GM12878 (cell line): Measurements from ENCODE around the gene GALNT17. TPM values are rescaled to one million over a fixed set of nuclear protein-coding genes. Genes with fewer than 3 reads are reported as not detected.

Source experiments
- ATAC-seq: fragments of 200-7000 bp; cut with Tn5 transposase; 3 replicates; pipeline ENCODE4 v1.9.1; 2020; ENCODE audit warnings: mild to moderate bottlenecking, moderate library complexity
- BruUV-seq: library from RNA; stranded (reverse); fragments of 400-500 nt; replicated peaks from 2 replicates; lab custom pipeline; 2021; lab: Mats Ljungman, UMichigan
- CTCF ChIA-PET: fragments of 300-600 bp; sonication (Branson Sonifier 250); formaldehyde crosslinking; extraction: SDS; loops from one replicate; lab custom pipeline; 2021; ENCODE audit warnings: inconsistent platforms; lab: Yijun Ruan, JAX
- POLR2A ChIA-PET: fragments of 350-600 bp; formaldehyde crosslinking; extraction: SDS; loops from one replicate; lab custom pipeline; 2021; ENCODE audit warnings: inconsistent platforms; lab: Charles Lee
- RAD21 ChIA-PET: fragments of 300-600 bp; sonication (Branson Sonifier 250); formaldehyde crosslinking; loops from one replicate; lab custom pipeline; 2023; ENCODE audit warnings: antibody characterized with exemption; ENCODE audit not compliant: unreplicated experiment; lab: Charles Lee
- SMC1A ChIA-PET: fragments of 300-600 bp; sonication (Branson Sonifier 250); formaldehyde crosslinking; loops from one replicate; lab custom pipeline; 2023; ENCODE audit not compliant: unreplicated experiment, uncharacterized antibody; lab: Charles Lee
- DNase-seq: peaks from one replicate; pipeline ENCODE4 v3.0.0-alpha.2; 2011; ENCODE audit warnings: low read depth, low spot score
- FAIRE-seq: peaks from 3 replicates; lab custom pipeline; 2011; peaks lifted over from hg19 to GRCh38; lab: Jason Lieb, UNC
- H2AFZ ChIP-seq: 2 replicates; pipeline ENCODE4 v1.6.0; 2011; ENCODE audit warnings: low read depth, low read length, control low read depth; ENCODE audit not compliant: control insufficient read depth
- H3K27ac ChIP-seq: 2 replicates; pipeline ENCODE4 v1.5.1; 2011; ENCODE audit warnings: control low read depth; ENCODE audit not compliant: control insufficient read depth, insufficient read depth
- H3K27me3 ChIP-seq, 2 experiments: replicated peaks in 1 of 2; 2 replicates each; pipeline versions ENCODE4 v1.6.0 to v1.6.1; 2011; ENCODE audit warnings: low read length in 1 of 2; ENCODE audit not compliant: control insufficient read depth in 2 of 2, insufficient read depth in 2 of 2
- H3K36me3 ChIP-seq, 2 experiments: 2 replicates each; pipeline ENCODE4 v1.5.1; 2011; ENCODE audit warnings: low read length in 1 of 2; ENCODE audit not compliant: control insufficient read depth in 2 of 2, insufficient read depth in 2 of 2
- H3K4me1 ChIP-seq: 2 replicates; pipeline ENCODE4 v1.6.1; 2011; ENCODE audit warnings: mild to moderate bottlenecking, low read length, moderate library complexity, mixed read lengths; ENCODE audit not compliant: control insufficient read depth, insufficient read depth
- H3K4me2 ChIP-seq: 2 replicates; pipeline ENCODE4 v1.6.0; 2011; ENCODE audit warnings: control low read depth; ENCODE audit not compliant: control insufficient read depth, insufficient read depth
- H3K4me3 ChIP-seq: fragments of 200-600 bp; sonication (generic); 2 replicates; pipeline ENCODE4 v1.5.1; 2016
- H3K79me2 ChIP-seq: 2 replicates; pipeline ENCODE4 v1.6.0; 2011; ENCODE audit warnings: low read length; ENCODE audit not compliant: control insufficient read depth, insufficient read depth
- H3K9ac ChIP-seq: 2 replicates; pipeline ENCODE4 v1.8.0; 2011; ENCODE audit warnings: low read length, control low read depth, mixed read lengths; ENCODE audit not compliant: control insufficient read depth, insufficient read depth
- H3K9me3 ChIP-seq: replicated peaks from 3 replicates; pipeline ENCODE4 v1.5.1; 2011; ENCODE audit warnings: mild to moderate bottlenecking, low read length; ENCODE audit not compliant: control insufficient read depth, insufficient read depth
- H4K20me1 ChIP-seq: 2 replicates; pipeline ENCODE4 v1.6.0; 2011; ENCODE audit not compliant: control insufficient read depth, insufficient read depth
- ASH2L ChIP-seq: fragments of 300-600, 200-600 bp; sonication (generic); IDR thresholded peaks from 2 replicates; pipeline ENCODE4 v1.6.1; 2017; ENCODE audit warnings: low read depth, mild to moderate bottlenecking, borderline replicate concordance
- BACH1 ChIP-seq: fragments of 450-650 bp; IDR thresholded peaks from 2 replicates; pipeline ENCODE4 v1.6.1; 2017; ENCODE audit warnings: mild to moderate bottlenecking, borderline replicate concordance
- BMI1 ChIP-seq: fragments of 450-650 bp; IDR thresholded peaks from 2 replicates; pipeline ENCODE4 v1.6.1; 2016; ENCODE audit warnings: mild to moderate bottlenecking, moderate library complexity, borderline replicate concordance
- CBX5 ChIP-seq: sonication (generic); IDR thresholded peaks from 2 replicates; pipeline ENCODE4 v1.6.1; 2016; ENCODE audit warnings: low read depth, moderate library complexity, mild to moderate bottlenecking, inconsistent platforms
- GATAD2B ChIP-seq: fragments of 450-650 bp; conservative IDR thresholded peaks from 2 replicates; pipeline ENCODE4 v1.6.1; 2017; ENCODE audit warnings: low read depth, mild to moderate bottlenecking, moderate library complexity
- HDAC2 ChIP-seq: fragments of 200-600 bp; sonication (generic); IDR thresholded peaks from 2 replicates; pipeline ENCODE4 v1.6.1; 2017
- KDM1A ChIP-seq: fragments of 200-600 bp; sonication (generic); IDR thresholded peaks from 2 replicates; pipeline ENCODE4 v1.6.1; 2016; ENCODE audit warnings: borderline replicate concordance
- MEF2A ChIP-seq: IDR thresholded peaks from 2 replicates; pipeline ENCODE4 v1.6.1; 2011; ENCODE audit warnings: low read depth, mild to moderate bottlenecking, low read length, moderate library complexity; ENCODE audit not compliant: insufficient read depth
- MTA2 ChIP-seq: fragments of 450-650 bp; IDR thresholded peaks from 2 replicates; pipeline ENCODE4 v1.6.1; 2016; ENCODE audit warnings: low read depth, mild to moderate bottlenecking, moderate library complexity
- POLR2A ChIP-seq: IDR thresholded peaks from 2 replicates; pipeline ENCODE4 v1.6.1; 2011; ENCODE audit warnings: low read depth, mild to moderate bottlenecking, low read length
- POU2F2 ChIP-seq: IDR thresholded peaks from 3 replicates; pipeline ENCODE4 v1.6.1; 2011; ENCODE audit warnings: low read depth, mild to moderate bottlenecking, low read length, borderline replicate concordance
- STAT3 ChIP-seq: IDR thresholded peaks from 2 replicates; pipeline ENCODE4 v1.6.1; 2011; ENCODE audit warnings: low read depth, low read length, improper control_type of control experiment
- ZNF24 ChIP-seq: fragments of 450-650 bp; IDR thresholded peaks from 2 replicates; pipeline ENCODE4 v1.6.1; 2017; ENCODE audit warnings: antibody characterized with exemption, mild to moderate bottlenecking
- ZNF274 ChIP-seq: IDR thresholded peaks from one replicate; pipeline ENCODE4 v1.8.0; 2011; ENCODE audit not compliant: insufficient read length, insufficient read depth
- WGBS: methylation state at CpG from one replicate; pipeline ENCODE4 v1.1.6; 2016; ENCODE audit warnings: low lambda C conversion rate; ENCODE audit not compliant: insufficient replicate concordance, insufficient coverage; ENCODE audit errors: missing lambda C conversion rate; 5-methylcytosine and 5-hydroxymethylcytosine counted together
- in situ Hi-C: fragments of 300-500 bp; cut with MboI; formaldehyde crosslinking; loops from 9 replicates; pipeline ENCODE4 v1.14.3; 2018; ENCODE audit warnings: mixed read lengths
- intact Hi-C: fragments of 100-400 bp; cut with micrococcal nuclease; formaldehyde crosslinking; loops from one replicate; pipeline ENCODE4 v1.14.2; 2022; ENCODE audit not compliant: unreplicated experiment
- polyA plus RNA-seq, 11 experiments: library from polyadenylated mRNA; depleted of rRNA in 4 of 11; unstranded in 6 of 11; stranded (reverse) in 5 of 11; fragments of >200 nt; fragmentation: Nextera tagmentation in 4 of 11; fragmentation: Illumina TruSeq in 1 of 11; extraction: Ambion mirVana in 4 of 11; extraction: Trizol in 1 of 11; gene quantifications; 1 replicate in 1 of 11; 2 replicates in 10 of 11; pipeline versions ENCODE4 v1.2.1 to v1.2.3, GENCODE V29; 2011 to 2016; ENCODE audit warnings: inconsistent platforms in 2 of 11, missing spikeins in 2 of 11, low read depth in 1 of 11
- total RNA-seq, 4 experiments: library from RNA; depleted of rRNA in 3 of 4; stranded (reverse); fragments of >200 nt in 3 of 4; fragmentation: Illumina TruSeq in 1 of 4; extraction: Trizol in 1 of 4; gene quantifications; 2 replicates each; pipeline versions ENCODE4 v1.2.1 to v1.2.3, GENCODE V29; 2013 to 2021
- TF ChIP-seq, protein P1 (sequence below): fragments of 450-650 bp; formaldehyde crosslinking; IDR thresholded peaks from 2 replicates; pipeline ENCODE4 v1.5.0; 2022; ENCODE audit warnings: mild to moderate bottlenecking, missing genetic modification characterization
- TF ChIP-seq, protein P2 (sequence below): IDR thresholded peaks from 2 replicates; pipeline ENCODE4 v1.6.1; 2012; ENCODE audit warnings: improper control_type of control experiment, low read depth, low read length; ENCODE audit not compliant: insufficient replicate concordance
- TF ChIP-seq, protein P3 (sequence below): fragments of 450-650 bp; IDR thresholded peaks from 2 replicates; pipeline ENCODE4 v1.6.1; 2017; ENCODE audit warnings: low read depth, mild to moderate bottlenecking, moderate library complexity

Gene GALNT17
- total and polyA plus RNA-seq, 10 of the 15 experiments (the other 5 are each of a cell fraction or from before 2014, with no cell fraction given): 0.12 to 0.15 TPM; not detected in 8

DNA sequence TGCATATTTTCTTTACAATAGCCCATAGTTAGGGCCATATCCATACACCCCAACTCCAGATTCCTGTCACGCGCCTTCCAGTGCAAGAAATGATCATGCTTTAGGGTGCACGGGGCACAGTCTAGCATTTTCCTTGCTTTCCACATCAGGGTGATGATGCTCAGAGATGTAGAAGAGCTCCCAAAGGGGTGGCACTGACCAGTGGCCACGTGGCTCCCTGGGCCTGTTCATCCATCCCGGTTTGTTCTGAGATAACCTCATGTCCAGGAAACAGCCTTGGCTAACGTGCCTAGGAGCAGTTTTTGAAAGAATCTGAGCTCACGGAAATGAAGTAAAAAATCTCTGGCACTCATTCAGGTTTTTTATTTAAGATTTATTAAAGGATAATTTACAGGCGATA is 139.3 kb downstream of the GALNT17 start:
- RAD21 ChIA-PET: no interaction called here
- no peak overlapping the region for H2AFZ ChIP-seq
- DNase-seq (no peak), ATAC-seq (no peak), FAIRE-seq (no peak)
- H3K27me3 ChIP-seq: no peaks in the 10 kb centered on the region
- POLR2A ChIA-PET: interaction anchor here (0.6 kb wide), 1 partner anchor 1180 kb away, joined by 4 read pairs; no protein-coding TSS in a partner anchor
- H3K9ac ChIP-seq: no peak overlapping the region
- no peaks in the 10 kb centered on the region; the same call in 2 of the 3 replicates for H3K9me3 ChIP-seq
- no peaks in the 10 kb centered on the region for H4K20me1 ChIP-seq
- SMC1A ChIA-PET: no interaction called here
- 45% methylated on average over 8 of the region's 8 CpGs for WGBS
- in situ Hi-C loops: no loop called here
- no peaks in the 10 kb centered on the region for H3K36me3 ChIP-seq
- no peak overlapping the region for H3K27ac ChIP-seq
- H3K4me3 ChIP-seq: no peak overlapping the region
- H3K79me2 ChIP-seq: no peaks in the 10 kb centered on the region
- no peaks in the 10 kb centered on the region for H3K4me1 ChIP-seq
- no peak overlapping the region for H3K4me2 ChIP-seq
- CTCF ChIA-PET: no interaction called here
- intact Hi-C loops: no loop called here
- BruUV-seq: no TSS peak
- TF ChIP-seq GATAD2B: no peak
- no peak for TF ChIP-seq MTA2
- no peak for TF ChIP-seq POU2F2
- TF ChIP-seq HDAC2: no peak
- TF ChIP-seq, protein P1, sequence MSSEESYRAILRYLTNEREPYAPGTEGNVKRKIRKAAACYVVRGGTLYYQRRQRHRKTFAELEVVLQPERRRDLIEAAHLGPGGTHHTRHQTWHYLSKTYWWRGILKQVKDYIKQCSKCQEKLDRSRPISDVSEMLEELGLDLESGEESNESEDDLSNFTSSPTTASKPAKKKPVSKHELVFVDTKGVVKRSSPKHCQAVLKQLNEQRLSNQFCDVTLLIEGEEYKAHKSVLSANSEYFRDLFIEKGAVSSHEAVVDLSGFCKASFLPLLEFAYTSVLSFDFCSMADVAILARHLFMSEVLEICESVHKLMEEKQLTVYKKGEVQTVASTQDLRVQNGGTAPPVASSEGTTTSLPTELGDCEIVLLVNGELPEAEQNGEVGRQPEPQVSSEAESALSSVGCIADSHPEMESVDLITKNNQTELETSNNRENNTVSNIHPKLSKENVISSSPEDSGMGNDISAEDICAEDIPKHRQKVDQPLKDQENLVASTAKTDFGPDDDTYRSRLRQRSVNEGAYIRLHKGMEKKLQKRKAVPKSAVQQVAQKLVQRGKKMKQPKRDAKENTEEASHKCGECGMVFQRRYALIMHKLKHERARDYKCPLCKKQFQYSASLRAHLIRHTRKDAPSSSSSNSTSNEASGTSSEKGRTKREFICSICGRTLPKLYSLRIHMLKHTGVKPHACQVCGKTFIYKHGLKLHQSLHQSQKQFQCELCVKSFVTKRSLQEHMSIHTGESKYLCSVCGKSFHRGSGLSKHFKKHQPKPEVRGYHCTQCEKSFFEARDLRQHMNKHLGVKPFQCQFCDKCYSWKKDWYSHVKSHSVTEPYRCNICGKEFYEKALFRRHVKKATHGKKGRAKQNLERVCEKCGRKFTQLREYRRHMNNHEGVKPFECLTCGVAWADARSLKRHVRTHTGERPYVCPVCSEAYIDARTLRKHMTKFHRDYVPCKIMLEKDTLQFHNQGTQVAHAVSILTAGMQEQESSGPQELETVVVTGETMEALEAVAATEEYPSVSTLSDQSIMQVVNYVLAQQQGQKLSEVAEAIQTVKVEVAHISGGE (CRISPR knock-in tag): no peak
- TF ChIP-seq ZNF24: no peak
- no peak for TF ChIP-seq KDM1A
- TF ChIP-seq POLR2A: no peak
- no peak for TF ChIP-seq MEF2A
- TF ChIP-seq ASH2L: no peak
- TF ChIP-seq, protein P2, sequence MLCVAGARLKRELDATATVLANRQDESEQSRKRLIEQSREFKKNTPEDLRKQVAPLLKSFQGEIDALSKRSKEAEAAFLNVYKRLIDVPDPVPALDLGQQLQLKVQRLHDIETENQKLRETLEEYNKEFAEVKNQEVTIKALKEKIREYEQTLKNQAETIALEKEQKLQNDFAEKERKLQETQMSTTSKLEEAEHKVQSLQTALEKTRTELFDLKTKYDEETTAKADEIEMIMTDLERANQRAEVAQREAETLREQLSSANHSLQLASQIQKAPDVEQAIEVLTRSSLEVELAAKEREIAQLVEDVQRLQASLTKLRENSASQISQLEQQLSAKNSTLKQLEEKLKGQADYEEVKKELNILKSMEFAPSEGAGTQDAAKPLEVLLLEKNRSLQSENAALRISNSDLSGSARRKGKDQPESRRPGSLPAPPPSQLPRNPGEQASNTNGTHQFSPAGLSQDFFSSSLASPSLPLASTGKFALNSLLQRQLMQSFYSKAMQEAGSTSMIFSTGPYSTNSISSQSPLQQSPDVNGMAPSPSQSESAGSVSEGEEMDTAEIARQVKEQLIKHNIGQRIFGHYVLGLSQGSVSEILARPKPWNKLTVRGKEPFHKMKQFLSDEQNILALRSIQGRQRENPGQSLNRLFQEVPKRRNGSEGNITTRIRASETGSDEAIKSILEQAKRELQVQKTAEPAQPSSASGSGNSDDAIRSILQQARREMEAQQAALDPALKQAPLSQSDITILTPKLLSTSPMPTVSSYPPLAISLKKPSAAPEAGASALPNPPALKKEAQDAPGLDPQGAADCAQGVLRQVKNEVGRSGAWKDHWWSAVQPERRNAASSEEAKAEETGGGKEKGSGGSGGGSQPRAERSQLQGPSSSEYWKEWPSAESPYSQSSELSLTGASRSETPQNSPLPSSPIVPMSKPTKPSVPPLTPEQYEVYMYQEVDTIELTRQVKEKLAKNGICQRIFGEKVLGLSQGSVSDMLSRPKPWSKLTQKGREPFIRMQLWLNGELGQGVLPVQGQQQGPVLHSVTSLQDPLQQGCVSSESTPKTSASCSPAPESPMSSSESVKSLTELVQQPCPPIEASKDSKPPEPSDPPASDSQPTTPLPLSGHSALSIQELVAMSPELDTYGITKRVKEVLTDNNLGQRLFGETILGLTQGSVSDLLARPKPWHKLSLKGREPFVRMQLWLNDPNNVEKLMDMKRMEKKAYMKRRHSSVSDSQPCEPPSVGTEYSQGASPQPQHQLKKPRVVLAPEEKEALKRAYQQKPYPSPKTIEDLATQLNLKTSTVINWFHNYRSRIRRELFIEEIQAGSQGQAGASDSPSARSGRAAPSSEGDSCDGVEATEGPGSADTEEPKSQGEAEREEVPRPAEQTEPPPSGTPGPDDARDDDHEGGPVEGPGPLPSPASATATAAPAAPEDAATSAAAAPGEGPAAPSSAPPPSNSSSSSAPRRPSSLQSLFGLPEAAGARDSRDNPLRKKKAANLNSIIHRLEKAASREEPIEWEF: no peak
- no peak for TF ChIP-seq STAT3
- no peak for TF ChIP-seq BACH1
- TF ChIP-seq CBX5: no peak
- no peak for TF ChIP-seq ZNF274
- TF ChIP-seq, protein P3, sequence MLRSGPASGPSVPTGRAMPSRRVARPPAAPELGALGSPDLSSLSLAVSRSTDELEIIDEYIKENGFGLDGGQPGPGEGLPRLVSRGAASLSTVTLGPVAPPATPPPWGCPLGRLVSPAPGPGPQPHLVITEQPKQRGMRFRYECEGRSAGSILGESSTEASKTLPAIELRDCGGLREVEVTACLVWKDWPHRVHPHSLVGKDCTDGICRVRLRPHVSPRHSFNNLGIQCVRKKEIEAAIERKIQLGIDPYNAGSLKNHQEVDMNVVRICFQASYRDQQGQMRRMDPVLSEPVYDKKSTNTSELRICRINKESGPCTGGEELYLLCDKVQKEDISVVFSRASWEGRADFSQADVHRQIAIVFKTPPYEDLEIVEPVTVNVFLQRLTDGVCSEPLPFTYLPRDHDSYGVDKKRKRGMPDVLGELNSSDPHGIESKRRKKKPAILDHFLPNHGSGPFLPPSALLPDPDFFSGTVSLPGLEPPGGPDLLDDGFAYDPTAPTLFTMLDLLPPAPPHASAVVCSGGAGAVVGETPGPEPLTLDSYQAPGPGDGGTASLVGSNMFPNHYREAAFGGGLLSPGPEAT: no peak
- no peak for TF ChIP-seq BMI1
